Epithelial cell of esophagus (primary cell): ENCODE data around the gene ADGRB2.
"Not testable (repeated sequence)": the region's sequence is repeated elsewhere in the genome, so short reads cannot be mapped to it uniquely, and the experiment has no call there.

Experiments used
- DNase-seq: peaks from one replicate; pipeline ENCODE4 v3.0.0; 2010; ENCODE audit warnings: low read depth
- H3K4me3 ChIP-seq: 2 replicates; pipeline ENCODE4 v1.5.1; 2011; ENCODE audit warnings: mild to moderate bottlenecking, low read length, control low read depth
- TF ChIP-seq, protein P1 (sequence below): IDR thresholded peaks from 2 replicates; pipeline ENCODE4 v1.5.1; 2011; ENCODE audit warnings: low read depth, mild to moderate bottlenecking, low read length, control low read depth, inconsistent platforms; ENCODE audit not compliant: insufficient read depth; ENCODE audit errors: missing control alignments

The ADGRB2 gene

DNA sequence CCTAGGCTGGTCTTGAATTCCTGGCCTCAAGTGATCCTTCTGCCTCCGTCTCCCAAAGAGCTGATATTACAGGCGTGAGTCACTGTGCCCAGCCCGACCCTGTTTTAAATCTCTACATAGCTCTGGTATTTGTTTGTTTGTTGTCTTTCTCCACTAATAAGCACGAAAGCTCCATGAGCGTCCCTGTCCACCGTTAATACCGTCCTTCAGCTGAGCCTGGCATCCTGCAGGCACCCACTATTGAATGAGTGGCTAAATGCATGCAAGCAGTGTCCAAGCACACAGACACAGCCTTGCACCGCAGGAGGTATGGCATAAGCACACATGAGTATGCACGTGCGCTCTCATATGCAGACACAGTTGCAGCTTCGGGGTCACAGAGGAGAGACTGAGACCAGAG is 55.8 kb downstream of the ADGRB2 start:
- TF ChIP-seq, protein P1, sequence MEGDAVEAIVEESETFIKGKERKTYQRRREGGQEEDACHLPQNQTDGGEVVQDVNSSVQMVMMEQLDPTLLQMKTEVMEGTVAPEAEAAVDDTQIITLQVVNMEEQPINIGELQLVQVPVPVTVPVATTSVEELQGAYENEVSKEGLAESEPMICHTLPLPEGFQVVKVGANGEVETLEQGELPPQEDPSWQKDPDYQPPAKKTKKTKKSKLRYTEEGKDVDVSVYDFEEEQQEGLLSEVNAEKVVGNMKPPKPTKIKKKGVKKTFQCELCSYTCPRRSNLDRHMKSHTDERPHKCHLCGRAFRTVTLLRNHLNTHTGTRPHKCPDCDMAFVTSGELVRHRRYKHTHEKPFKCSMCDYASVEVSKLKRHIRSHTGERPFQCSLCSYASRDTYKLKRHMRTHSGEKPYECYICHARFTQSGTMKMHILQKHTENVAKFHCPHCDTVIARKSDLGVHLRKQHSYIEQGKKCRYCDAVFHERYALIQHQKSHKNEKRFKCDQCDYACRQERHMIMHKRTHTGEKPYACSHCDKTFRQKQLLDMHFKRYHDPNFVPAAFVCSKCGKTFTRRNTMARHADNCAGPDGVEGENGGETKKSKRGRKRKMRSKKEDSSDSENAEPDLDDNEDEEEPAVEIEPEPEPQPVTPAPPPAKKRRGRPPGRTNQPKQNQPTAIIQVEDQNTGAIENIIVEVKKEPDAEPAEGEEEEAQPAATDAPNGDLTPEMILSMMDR, result no peak
- DNase-seq, result peak; percentile 40
- H3K4me3 ChIP-seq, result no peak overlapping the region

- DNase-seq, result peak; percentile 45
- H3K4me3 ChIP-seq, result no peak overlapping the region
- TF ChIP-seq, protein P1, result no peak
Observed at GRCh38 chr1:31707711-31708110, 56.4 kb downstream of the ADGRB2 start.

- not testable (repeated sequence) for H3K4me3 ChIP-seq, DNase-seq
Observed at GRCh38 chr1:31707059-31707600, 57.0 kb downstream of the ADGRB2 start.

GRCh38 chr1:31706384-31707058 is 57.6 kb downstream of the ADGRB2 start:
- no peak for DNase-seq
- no peak overlapping the region for H3K4me3 ChIP-seq

DNA sequence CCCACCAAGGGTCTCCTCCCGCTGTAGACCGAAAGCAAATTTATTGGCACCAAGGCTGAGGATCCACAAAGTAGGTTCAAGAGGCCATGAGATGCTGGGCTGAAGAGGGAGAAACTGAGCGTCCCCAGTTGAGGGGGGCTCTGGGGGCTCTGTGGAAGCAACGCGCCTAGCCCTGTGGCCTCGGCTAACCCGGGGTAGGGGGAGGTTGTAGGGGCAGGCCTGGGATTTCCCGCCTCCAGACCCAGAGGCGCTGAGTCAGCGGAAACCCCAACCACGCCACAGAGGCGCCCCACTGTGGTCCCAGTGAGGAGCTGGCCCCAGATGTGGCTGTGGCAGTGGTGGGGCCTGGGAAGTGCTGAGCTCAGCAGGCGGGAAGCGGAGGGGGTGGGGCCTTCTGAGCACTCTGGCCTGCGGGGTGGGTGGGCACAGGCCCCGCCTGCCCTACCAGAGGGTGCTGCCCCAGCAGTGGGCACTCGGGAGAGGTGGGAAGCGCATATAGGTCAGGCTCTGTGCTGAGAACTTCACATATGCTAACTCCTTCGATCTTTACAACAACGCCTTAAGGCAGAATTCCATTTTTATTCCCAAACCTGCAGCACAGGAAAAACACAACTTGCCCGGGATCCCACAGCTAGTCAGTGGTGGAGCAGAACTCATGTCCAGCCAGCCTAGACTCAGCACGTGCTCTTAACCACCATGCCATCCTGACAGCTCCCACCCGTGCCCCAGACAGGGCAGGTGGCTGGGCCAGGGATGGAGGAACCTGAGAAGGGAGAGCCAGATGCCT is 58.9 kb downstream of the ADGRB2 start:
- H3K4me3 ChIP-seq, result no peak overlapping the region
- peak; percentile 58 for DNase-seq
- TF ChIP-seq, protein P1, result peak; percentile 47

More at GRCh38 chr1:31706384-31707058, 57.6 kb downstream of the ADGRB2 start:
- TF ChIP-seq, protein P1, result no peak

- TF ChIP-seq, protein P1, result no peak
- DNase-seq, result peak; percentile 41
- H3K4me3 ChIP-seq, result peak overlapping the region; percentile 71
Observed at GRCh38 chr1:31704271-31705079, 59.7 kb downstream of the ADGRB2 start.
